ENCODE results near the gene MOCS1.

MOCS1 gene

GRCh38 chr6:39925191-39925930 is 8.9 kb downstream of the MOCS1 start:
- no peak for DNase-seq (ENCODE audit: low read depth in 2 of 3, low spot score in 2 of 3)

GRCh38 chr6:39924283-39924682 is 10.0 kb downstream of the MOCS1 start:
- DNase-seq (ENCODE audit: low read depth in 2 of 3, low spot score in 2 of 3) = no peak

- DNase-seq (ENCODE audit: low read depth in 2 of 3, low spot score in 2 of 3) = no peak
Measured at GRCh38 chr6:39923861-39924260, 10.4 kb downstream of the MOCS1 start.

- DNase-seq (ENCODE audit: low read depth in 2 of 3, low spot score in 2 of 3) = no peak
Measured at GRCh38 chr6:39923394-39923793, 10.9 kb downstream of the MOCS1 start.

- no peak for DNase-seq (ENCODE audit: low read depth in 2 of 3, low spot score in 2 of 3)
Measured at GRCh38 chr6:39922821-39923220, 11.4 kb downstream of the MOCS1 start.

GRCh38 chr6:39920157-39920556 is 14.1 kb downstream of the MOCS1 start:
- DNase-seq (ENCODE audit: low read depth in 2 of 3, low spot score in 2 of 3) = no peak

- DNase-seq (ENCODE audit: low read depth in 2 of 3, low spot score in 2 of 3) = no peak
Measured at GRCh38 chr6:39918831-39919230, 15.4 kb downstream of the MOCS1 start.

GRCh38 chr6:39917981-39918380 is 16.3 kb downstream of the MOCS1 start:
- no peak for DNase-seq (ENCODE audit: low read depth in 2 of 3, low spot score in 2 of 3)

GRCh38 chr6:39917329-39917728 is 16.9 kb downstream of the MOCS1 start:
- no peak for DNase-seq (ENCODE audit: low read depth in 2 of 3, low spot score in 2 of 3)

GRCh38 chr6:39915866-39916265 is 18.4 kb downstream of the MOCS1 start:
- DNase-seq (ENCODE audit: low read depth in 2 of 3, low spot score in 2 of 3) = no peak

GRCh38 chr6:39914239-39914638 is 20.0 kb downstream of the MOCS1 start:
- DNase-seq (ENCODE audit: low read depth in 2 of 3, low spot score in 2 of 3) = no peak

- DNase-seq (ENCODE audit: low read depth in 2 of 3, low spot score in 2 of 3) = no peak
Measured at GRCh38 chr6:39913391-39913916, 20.8 kb downstream of the MOCS1 start.

- DNase-seq (ENCODE audit: low read depth in 2 of 3, low spot score in 2 of 3) = no peak
Measured at GRCh38 chr6:39912446-39912845, 21.8 kb downstream of the MOCS1 start.

GRCh38 chr6:39911513-39912125 is 22.6 kb downstream of the MOCS1 start:
- DNase-seq (ENCODE audit: low read depth in 2 of 3, low spot score in 2 of 3) = no peak

GRCh38 chr6:39910744-39911143 is 23.5 kb downstream of the MOCS1 start:
- DNase-seq (ENCODE audit: low read depth in 2 of 3, low spot score in 2 of 3) = no peak

GRCh38 chr6:39910164-39910563 is 24.1 kb downstream of the MOCS1 start:
- DNase-seq (ENCODE audit: low read depth in 2 of 3, low spot score in 2 of 3) = no peak

- no peak for DNase-seq (ENCODE audit: low read depth in 2 of 3, low spot score in 2 of 3)
Measured at GRCh38 chr6:39909701-39910100, 24.6 kb downstream of the MOCS1 start.

- DNase-seq (ENCODE audit: low read depth in 2 of 3, low spot score in 2 of 3) = no peak
Measured at GRCh38 chr6:39908838-39909583, 25.3 kb downstream of the MOCS1 start.

- no peak for DNase-seq (ENCODE audit: low read depth in 2 of 3, low spot score in 2 of 3)
Measured at GRCh38 chr6:39907871-39908575, 26.2 kb downstream of the MOCS1 start.

GRCh38 chr6:39906318-39906761 is 27.9 kb downstream of the MOCS1 start:
- DNase-seq (ENCODE audit: low read depth in 2 of 3, low spot score in 2 of 3) = no peak

- no peak for DNase-seq (ENCODE audit: low read depth in 2 of 3, low spot score in 2 of 3)
Measured at GRCh38 chr6:39905640-39905975, 28.7 kb downstream of the MOCS1 start.
